Psoas muscle (tissue), 8 donors: Measurements from ENCODE around the gene JUND. TPM values are rescaled to one million over a fixed set of nuclear protein-coding genes. Genes with fewer than 3 reads are reported as not detected.

ENCODE experiments used
- ATAC-seq, 4 donors: fragments of 200-7000 bp; cut with Tn5 transposase; one replicate each; pipeline ENCODE4 v1.9.1; 2020; ENCODE audit warnings: moderate library complexity in 3 of 4, mild to moderate bottlenecking in 2 of 4
- DNase-seq, 2 donors: peaks; one replicate each; pipeline ENCODE4 v3.0.0-alpha.2; 2020
- H3K27ac ChIP-seq: fragments of 200-600 bp; one replicate; pipeline ENCODE4 v1.8.0; 2022
- H3K27me3 ChIP-seq, 3 donors: fragments of 200-600 bp in 1 of 3; one replicate each; pipeline versions ENCODE4 v1.6.1 to v1.8.0; 2013 to 2022; ENCODE audit warnings: low read length in 2 of 3, mild to moderate bottlenecking in 2 of 3, moderate library complexity in 1 of 3; ENCODE audit not compliant: insufficient read depth in 3 of 3
- H3K36me3 ChIP-seq, 2 donors: fragments of 200-600 bp in 1 of 2; one replicate each; pipeline versions ENCODE4 v1.6.1 to v1.8.0; 2013 to 2022; ENCODE audit warnings: low read depth in 1 of 2, mild to moderate bottlenecking in 1 of 2, moderate library complexity in 1 of 2; ENCODE audit not compliant: insufficient read depth in 1 of 2
- H3K4me1 ChIP-seq: fragments of 200-600 bp; one replicate; pipeline ENCODE4 v1.8.0; 2022
- H3K4me3 ChIP-seq: fragments of 200-600 bp; one replicate; pipeline ENCODE4 v1.8.0; 2022; ENCODE audit warnings: mild to moderate bottlenecking
- H3K9me3 ChIP-seq: fragments of 200-600 bp; one replicate; pipeline ENCODE4 v1.8.0; 2022
- CTCF ChIP-seq: fragments of 200-600 bp; IDR thresholded peaks from one replicate; pipeline ENCODE4 v1.8.0; 2022; ENCODE audit warnings: antibody characterized with exemption
- WGBS, 3 donors: extraction: QIAGEN DNeasy Blood & Tissue Kit; methylation state at CpG; one replicate each; pipeline versions ENCODE4 v1.1.6 to v1.1.7; 2013; 5-methylcytosine and 5-hydroxymethylcytosine counted together
- intact Hi-C, 2 donors: fragments of 100-400 bp; cut with DNase I; formaldehyde crosslinking; loops; one replicate each; pipeline versions ENCODE4 v1.11.0 to v1.14.2; 2022
- polyA plus RNA-seq, 3 donors: library from polyadenylated mRNA; stranded (reverse); fragments of 200-250 nt; gene quantifications; one replicate each; pipeline ENCODE4 v1.2.3, GENCODE V29; 2013
- total RNA-seq, 4 donors: library from RNA; stranded (reverse); fragmentation: NEBNext Ultra II Directional in 2 of 4; extraction: Animal tissue kit (Norgen Biotek cat#: 25700) in 2 of 4; gene quantifications; one replicate each; pipeline versions ENCODE4 v1.2.1 to v1.2.4, GENCODE V29; 2021 to 2023
- donor health status: healthy with polysubstance abuse.
- donor health status: DM: no; HTN: no; CAD: no; lungs with moderate emphysema.
- donor health status: Bipolar disorder and iron deficiency.
- donor health status: healthy.
- donor health status: DM: yes; HTN: yes; CAD: no.
- donor health status: DM: no; HTN: no; CAD: no.
- donor health status: DM: no; HTN: no; CAD: no.
- donor health status: DM: yes; HTN: yes; CAD: no.

The JUND gene
- total and polyA plus RNA-seq, 7 donors: 22.7 to 77.1 (median 68.0) TPM

DNA sequence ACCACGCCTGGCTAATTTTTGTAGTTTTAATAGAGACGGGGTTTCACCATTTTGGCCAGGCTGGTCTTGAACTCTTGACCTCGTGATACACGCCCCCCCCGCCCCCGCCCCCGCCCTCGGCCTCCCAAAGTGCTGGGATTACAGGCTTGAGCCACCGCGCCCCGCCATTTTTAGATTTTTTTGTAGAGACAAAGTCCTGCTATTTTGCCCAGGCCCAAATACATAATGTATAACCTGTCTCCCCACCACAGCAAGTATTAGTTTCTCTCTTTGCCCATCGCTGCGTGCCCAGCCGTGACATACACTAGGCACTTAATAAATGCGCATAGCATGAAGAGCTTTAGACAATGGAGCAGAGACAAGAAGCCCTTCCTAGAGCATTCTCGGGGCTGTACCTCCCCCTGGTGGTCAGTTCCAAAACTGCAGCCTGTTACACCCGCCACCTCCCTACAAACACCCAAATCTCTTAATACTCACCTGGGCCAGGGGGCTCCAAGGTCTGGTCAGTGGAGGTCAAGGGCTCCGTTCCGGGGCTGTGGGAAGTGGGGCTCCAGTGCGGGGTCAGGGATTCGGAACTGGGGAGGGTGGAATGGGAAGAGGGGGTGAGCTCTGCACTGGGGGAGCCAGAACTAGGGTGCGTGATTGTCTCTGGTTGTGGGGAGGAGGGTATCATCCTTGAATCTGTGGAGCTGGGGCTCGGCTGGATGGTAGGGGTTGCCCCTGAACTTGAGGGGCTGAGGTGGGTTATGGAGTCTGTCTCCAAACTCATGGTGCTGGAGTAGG is 29.6 kb downstream of the JUND start:
- DNase-seq (peak; percentile 74 to 81), ATAC-seq (peak; percentile 79 to 92 (median 88))
- no peak overlapping the region for H3K27ac ChIP-seq
- intact Hi-C loops: loop anchor here (1.0 to 10.0 kb wide), 4 partner anchors 43 to 163 kb away; partner anchors contain the start of gene SSBP4 (in 1 of the 2)
- TF ChIP-seq CTCF: peak; percentile 97
- no peaks in the 10 kb centered on the region for H3K9me3 ChIP-seq
- H3K27me3 ChIP-seq: no peaks in the 10 kb centered on the region
- no peaks in the 10 kb centered on the region for H3K36me3 ChIP-seq
- 17 to 26% (median 20%) methylated on average over 18 to 23 of the region's 23 CpGs for WGBS, 3 donors
- no peaks in the 10 kb centered on the region for H3K4me1 ChIP-seq
- no peak overlapping the region for H3K4me3 ChIP-seq

DNA sequence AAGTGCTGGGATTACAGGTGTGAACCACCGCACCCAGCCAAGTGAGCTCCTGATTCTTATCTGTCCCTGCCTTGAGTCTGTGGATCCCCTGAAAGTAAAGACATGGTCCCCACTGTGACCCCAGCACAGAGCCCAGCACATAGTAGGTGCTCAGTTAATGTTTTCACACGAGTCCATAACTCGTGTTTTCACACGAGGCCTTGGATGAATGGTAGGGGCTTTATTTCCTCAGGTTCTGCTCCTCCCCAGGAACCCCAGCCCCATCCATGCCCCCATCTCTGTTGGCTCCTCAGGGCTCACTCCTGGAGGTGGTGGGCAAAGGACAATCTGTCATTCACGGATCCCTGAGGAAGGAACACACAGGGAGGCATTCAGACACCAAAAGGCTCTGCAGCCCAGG is 31.6 kb downstream of the JUND start:
- 90 to 95% (median 93%) methylated on average over 5 of the region's 5 CpGs for WGBS, 3 donors
- H3K27ac ChIP-seq: no peak overlapping the region
- H3K4me1 ChIP-seq: no peaks in the 10 kb centered on the region
- no peaks in the 10 kb centered on the region for H3K9me3 ChIP-seq
- intact Hi-C loops: loop anchor here in 1 of 2 donors (5.0 to 10.0 kb wide), 2 partner anchors 138 to 165 kb away; partner anchors contain the start of gene SSBP4
- no peak for DNase-seq
- ATAC-seq: no peak
- no peaks in the 10 kb centered on the region for H3K27me3 ChIP-seq
- no peak for TF ChIP-seq CTCF
- H3K36me3 ChIP-seq: no peaks in the 10 kb centered on the region
- no peak overlapping the region for H3K4me3 ChIP-seq

- 61 to 64% (median 61%) methylated on average over 7 of the region's 7 CpGs for WGBS, 3 donors
- Histone ChIP-seq H3K9me3 (no peaks in the 10 kb centered on the region), H3K36me3 (no peaks in the 10 kb centered on the region), H3K4me3 (no peak overlapping the region), H3K4me1 (no peaks in the 10 kb centered on the region), H3K27ac (no peak overlapping the region), H3K27me3 (no peaks in the 10 kb centered on the region)
- intact Hi-C loops: no loop called here
- DNase-seq (no peak), ATAC-seq (no peak)
- no peak for TF ChIP-seq CTCF
These were observed 36.1 kb downstream of the JUND start for GRCh38 chr19:18245297-18245696.

DNA sequence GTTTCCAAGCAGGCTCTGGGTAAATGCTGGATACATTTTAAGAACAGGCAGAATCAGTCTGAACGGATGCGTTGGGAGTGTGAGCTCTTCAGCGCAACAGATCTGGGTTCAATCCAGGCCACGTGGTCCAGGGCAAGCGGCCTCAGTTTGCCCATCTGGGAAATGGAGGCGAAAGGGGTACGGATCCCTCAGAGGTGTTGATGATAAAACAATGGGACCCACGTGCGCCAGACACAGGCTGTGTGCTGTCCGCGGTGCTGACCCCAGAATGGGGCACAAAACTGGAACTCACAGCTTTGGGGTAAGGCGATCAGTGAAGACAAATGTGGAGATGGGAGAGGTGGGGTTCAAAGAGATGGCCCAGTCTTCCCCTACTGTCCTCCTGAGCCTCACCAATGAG is 42.1 kb downstream of the JUND start:
- ATAC-seq (no peak), DNase-seq (no peak)
- no peak overlapping the region for H3K4me3 ChIP-seq
- no peaks in the 10 kb centered on the region for H3K27me3 ChIP-seq
- no peaks in the 10 kb centered on the region for H3K9me3 ChIP-seq
- no peaks in the 10 kb centered on the region for H3K36me3 ChIP-seq
- TF ChIP-seq CTCF: no peak
- no peak overlapping the region for H3K27ac ChIP-seq
- H3K4me1 ChIP-seq: no peaks in the 10 kb centered on the region
- intact Hi-C loops: no loop called here
- WGBS, 3 donors: 31 to 34% (median 32%) methylated on average over 12 of the region's 12 CpGs
